Measurements from ENCODE around the gene ZFHX2. TPM values are rescaled to one million over a fixed set of nuclear protein-coding genes. Genes with fewer than 3 reads are reported as not detected.

The ZFHX2 gene
- total and polyA plus RNA-seq, 2 of the 13 experiments (the other 11 are each of a cell fraction or from before 2014, with no cell fraction given), result 0.17 to 0.44 TPM

DNA sequence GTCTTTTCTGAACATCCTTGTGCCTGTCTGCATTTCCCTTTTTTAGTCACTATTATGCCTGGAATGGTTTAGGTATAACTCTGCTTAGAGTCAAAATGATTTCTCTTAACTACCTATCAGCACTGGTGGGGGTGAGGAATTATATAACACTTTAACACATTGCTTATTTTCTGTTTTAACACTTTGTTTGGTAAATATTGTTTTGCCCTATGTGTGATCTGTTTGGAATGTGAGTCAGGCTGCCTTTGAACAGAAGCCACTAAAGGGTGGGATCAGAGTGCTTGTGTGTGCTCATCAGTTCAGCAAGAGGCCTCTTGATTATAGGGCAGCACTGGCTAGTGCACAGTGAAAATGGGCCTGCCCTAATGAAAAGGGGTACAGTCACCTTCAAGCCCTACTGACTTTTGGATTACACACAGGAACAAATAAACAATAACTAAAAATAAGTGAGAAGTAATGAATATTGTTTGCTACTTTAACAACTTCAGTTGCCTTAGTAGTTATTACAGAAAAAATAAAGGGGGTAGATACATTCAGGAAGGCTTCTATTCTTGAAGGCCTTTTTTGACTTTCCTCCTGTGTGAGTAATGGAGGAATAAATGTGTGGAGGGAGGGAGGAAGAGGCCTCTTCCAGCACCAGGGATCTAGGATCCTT, 58.8 kb downstream of the ZFHX2 start (continued):
- TF ChIP-seq, protein P1, sequence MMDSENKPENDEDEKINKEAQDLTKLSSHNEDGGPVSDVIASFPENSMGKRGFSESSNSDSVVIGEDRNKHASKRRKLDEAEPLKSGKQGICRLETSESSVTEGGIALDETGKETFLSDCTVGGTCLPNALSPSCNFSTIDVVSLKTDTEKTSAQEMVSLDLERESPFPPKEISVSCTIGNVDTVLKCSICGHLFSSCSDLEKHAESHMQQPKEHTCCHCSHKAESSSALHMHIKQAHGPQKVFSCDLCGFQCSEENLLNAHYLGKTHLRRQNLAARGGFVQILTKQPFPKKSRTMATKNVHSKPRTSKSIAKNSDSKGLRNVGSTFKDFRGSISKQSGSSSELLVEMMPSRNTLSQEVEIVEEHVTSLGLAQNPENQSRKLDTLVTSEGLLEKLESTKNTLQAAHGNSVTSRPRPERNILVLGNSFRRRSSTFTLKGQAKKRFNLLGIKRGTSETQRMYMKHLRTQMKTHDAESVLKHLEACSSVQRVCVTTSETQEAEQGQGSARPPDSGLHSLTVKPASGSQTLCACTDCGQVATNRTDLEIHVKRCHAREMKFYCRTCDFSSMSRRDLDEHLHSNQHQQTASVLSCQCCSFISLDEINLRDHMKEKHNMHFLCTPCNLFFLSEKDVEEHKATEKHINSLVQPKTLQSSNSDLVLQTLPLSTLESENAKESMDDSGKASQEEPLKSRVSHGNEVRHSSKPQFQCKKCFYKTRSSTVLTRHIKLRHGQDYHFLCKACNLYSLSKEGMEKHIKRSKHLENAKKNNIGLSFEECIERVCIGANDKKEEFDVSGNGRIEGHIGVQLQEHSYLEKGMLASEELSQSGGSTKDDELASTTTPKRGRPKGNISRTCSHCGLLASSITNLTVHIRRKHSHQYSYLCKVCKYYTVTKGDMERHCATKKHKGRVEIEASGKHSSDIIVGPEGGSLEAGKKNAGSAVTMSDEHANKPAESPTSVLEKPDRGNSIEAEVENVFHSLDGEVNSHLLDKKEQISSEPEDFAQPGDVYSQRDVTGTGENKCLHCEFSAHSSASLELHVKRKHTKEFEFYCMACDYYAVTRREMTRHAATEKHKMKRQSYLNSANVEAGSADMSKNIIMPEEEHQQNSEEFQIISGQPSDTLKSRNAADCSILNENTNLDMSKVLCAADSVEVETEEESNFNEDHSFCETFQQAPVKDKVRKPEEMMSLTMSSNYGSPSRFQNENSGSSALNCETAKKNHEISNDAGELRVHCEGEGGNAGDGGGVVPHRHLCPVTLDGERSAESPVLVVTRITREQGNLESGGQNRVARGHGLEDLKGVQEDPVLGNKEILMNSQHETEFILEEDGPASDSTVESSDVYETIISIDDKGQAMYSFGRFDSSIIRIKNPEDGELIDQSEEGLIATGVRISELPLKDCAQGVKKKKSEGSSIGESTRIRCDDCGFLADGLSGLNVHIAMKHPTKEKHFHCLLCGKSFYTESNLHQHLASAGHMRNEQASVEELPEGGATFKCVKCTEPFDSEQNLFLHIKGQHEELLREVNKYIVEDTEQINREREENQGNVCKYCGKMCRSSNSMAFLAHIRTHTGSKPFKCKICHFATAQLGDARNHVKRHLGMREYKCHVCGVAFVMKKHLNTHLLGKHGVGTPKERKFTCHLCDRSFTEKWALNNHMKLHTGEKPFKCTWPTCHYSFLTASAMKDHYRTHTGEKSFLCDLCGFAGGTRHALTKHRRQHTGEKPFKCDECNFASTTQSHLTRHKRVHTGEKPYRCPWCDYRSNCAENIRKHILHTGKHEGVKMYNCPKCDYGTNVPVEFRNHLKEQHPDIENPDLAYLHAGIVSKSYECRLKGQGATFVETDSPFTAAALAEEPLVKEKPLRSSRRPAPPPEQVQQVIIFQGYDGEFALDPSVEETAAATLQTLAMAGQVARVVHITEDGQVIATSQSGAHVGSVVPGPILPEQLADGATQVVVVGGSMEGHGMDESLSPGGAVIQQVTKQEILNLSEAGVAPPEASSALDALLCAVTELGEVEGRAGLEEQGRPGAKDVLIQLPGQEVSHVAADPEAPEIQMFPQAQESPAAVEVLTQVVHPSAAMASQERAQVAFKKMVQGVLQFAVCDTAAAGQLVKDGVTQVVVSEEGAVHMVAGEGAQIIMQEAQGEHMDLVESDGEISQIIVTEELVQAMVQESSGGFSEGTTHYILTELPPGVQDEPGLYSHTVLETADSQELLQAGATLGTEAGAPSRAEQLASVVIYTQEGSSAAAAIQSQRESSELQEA (CRISPR knock-in tag; IDR thresholded peaks at IDR 0.05; ENCODE audit: not compliant biosample characterization), result no peak
- TF ChIP-seq ZNF331 (CRISPR knock-in tag; IDR thresholded peaks at IDR 0.05), result peak; percentile 45; the same call in 1 of the 2 replicates
- TF ChIP-seq ZNF460 (CRISPR knock-in tag; IDR thresholded peaks at IDR 0.05; ENCODE audit: borderline replicate concordance), result no peak
- TF ChIP-seq ASH2L (IDR thresholded peaks at IDR 0.05; ENCODE audit: insufficient read length, low read depth, low read length), result peak; percentile 42
- TF ChIP-seq ZNF20 (CRISPR knock-in tag; IDR thresholded peaks at IDR 0.05), result no peak
- no peak for TF ChIP-seq KLF15 (CRISPR knock-in tag; IDR thresholded peaks at IDR 0.05; ENCODE audit: borderline replicate concordance)
- TF ChIP-seq, protein P2, sequence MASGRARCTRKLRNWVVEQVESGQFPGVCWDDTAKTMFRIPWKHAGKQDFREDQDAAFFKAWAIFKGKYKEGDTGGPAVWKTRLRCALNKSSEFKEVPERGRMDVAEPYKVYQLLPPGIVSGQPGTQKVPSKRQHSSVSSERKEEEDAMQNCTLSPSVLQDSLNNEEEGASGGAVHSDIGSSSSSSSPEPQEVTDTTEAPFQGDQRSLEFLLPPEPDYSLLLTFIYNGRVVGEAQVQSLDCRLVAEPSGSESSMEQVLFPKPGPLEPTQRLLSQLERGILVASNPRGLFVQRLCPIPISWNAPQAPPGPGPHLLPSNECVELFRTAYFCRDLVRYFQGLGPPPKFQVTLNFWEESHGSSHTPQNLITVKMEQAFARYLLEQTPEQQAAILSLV (CRISPR knock-in tag; IDR thresholded peaks at IDR 0.05; ENCODE audit: borderline replicate concordance), result no peak; the same call in 1 of the 2 replicates
- TF ChIP-seq ZNF619 (CRISPR knock-in tag; IDR thresholded peaks at IDR 0.05), result no peak
- TF ChIP-seq ZC3H13 (CRISPR knock-in tag; IDR thresholded peaks at IDR 0.05), result no peak
- TF ChIP-seq FOXJ3 (CRISPR knock-in tag; IDR thresholded peaks at IDR 0.05; ENCODE audit: borderline replicate concordance), result peak; percentile 56; the same call in 1 of the 2 replicates
- TF ChIP-seq SALL1 (CRISPR knock-in tag; IDR thresholded peaks at IDR 0.05), result peak; percentile 79
- TF ChIP-seq, protein P3, sequence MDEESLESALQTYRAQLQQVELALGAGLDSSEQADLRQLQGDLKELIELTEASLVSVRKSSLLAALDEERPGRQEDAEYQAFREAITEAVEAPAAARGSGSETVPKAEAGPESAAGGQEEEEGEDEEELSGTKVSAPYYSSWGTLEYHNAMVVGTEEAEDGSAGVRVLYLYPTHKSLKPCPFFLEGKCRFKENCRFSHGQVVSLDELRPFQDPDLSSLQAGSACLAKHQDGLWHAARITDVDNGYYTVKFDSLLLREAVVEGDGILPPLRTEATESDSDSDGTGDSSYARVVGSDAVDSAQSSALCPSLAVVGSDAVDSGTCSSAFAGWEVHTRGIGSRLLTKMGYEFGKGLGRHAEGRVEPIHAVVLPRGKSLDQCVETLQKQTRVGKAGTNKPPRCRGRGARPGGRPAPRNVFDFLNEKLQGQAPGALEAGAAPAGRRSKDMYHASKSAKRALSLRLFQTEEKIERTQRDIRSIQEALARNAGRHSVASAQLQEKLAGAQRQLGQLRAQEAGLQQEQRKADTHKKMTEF (CRISPR knock-in tag; IDR thresholded peaks at IDR 0.05), result peak; percentile 80
- no peak for TF ChIP-seq AHR (CRISPR knock-in tag; IDR thresholded peaks at IDR 0.05)
- TF ChIP-seq, protein P4, sequence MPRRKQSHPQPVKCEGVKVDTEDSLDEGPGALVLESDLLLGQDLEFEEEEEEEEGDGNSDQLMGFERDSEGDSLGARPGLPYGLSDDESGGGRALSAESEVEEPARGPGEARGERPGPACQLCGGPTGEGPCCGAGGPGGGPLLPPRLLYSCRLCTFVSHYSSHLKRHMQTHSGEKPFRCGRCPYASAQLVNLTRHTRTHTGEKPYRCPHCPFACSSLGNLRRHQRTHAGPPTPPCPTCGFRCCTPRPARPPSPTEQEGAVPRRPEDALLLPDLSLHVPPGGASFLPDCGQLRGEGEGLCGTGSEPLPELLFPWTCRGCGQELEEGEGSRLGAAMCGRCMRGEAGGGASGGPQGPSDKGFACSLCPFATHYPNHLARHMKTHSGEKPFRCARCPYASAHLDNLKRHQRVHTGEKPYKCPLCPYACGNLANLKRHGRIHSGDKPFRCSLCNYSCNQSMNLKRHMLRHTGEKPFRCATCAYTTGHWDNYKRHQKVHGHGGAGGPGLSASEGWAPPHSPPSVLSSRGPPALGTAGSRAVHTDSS (CRISPR knock-in tag; conservative IDR thresholded peaks at IDR 0.05), result no peak
- no peak for TF ChIP-seq SMAD1 (CRISPR knock-in tag; IDR thresholded peaks at IDR 0.05; ENCODE audit: borderline replicate concordance, low read depth)
- TF ChIP-seq ZNF670 (CRISPR knock-in tag; IDR thresholded peaks at IDR 0.05; ENCODE audit: borderline replicate concordance), result peak; percentile 59; the same call in 1 of the 2 replicates
- no peak for TF ChIP-seq ZNF562 (CRISPR knock-in tag; IDR thresholded peaks at IDR 0.05; ENCODE audit: borderline replicate concordance)

All from HepG2 (cell line).